HUES6 (cell line): ENCODE measurements around the gene UNC93B1.

ENCODE experiments used
- H3K27ac ChIP-seq: 2 replicates; pipeline ENCODE4 v1.7.0; 2013; ENCODE audit warnings: low read depth, mild to moderate bottlenecking, low read length, inconsistent platforms
- H3K27me3 ChIP-seq: 2 replicates; pipeline ENCODE4 v1.6.1; 2013; ENCODE audit warnings: low read length; ENCODE audit not compliant: control insufficient read depth, insufficient read depth
- H3K36me3 ChIP-seq: 2 replicates; pipeline ENCODE4 v1.6.1; 2013; ENCODE audit warnings: low read length; ENCODE audit not compliant: control insufficient read depth, insufficient read depth
- H3K4me1 ChIP-seq: 2 replicates; pipeline ENCODE4 v1.6.1; 2013; ENCODE audit warnings: low read length; ENCODE audit not compliant: control insufficient read depth, insufficient read depth
- H3K4me3 ChIP-seq: 2 replicates; pipeline ENCODE4 v1.5.1; 2013; ENCODE audit warnings: low read depth, low read length
- H3K9ac ChIP-seq: one replicate; pipeline ENCODE4 v1.6.1; 2013; ENCODE audit warnings: mild to moderate bottlenecking, low read length
- H3K9me3 ChIP-seq: 2 replicates; pipeline ENCODE4 v1.6.1; 2013; ENCODE audit warnings: low read depth, low read length; ENCODE audit not compliant: control insufficient read depth, insufficient read depth

UNC93B1 gene

GRCh38 chr11:68003846-68004550 lies at the start of gene UNC93B1:
UNC93B1 (minus strand) TSS chr11:68004097; CDS start chr11:68004043, 54 bp downstream.
- H3K27ac ChIP-seq = no peak within 1 kb of the TSS
- H3K4me3 ChIP-seq = peak within 1 kb of the TSS; percentile 68
- H3K27me3 ChIP-seq = peaks cover 3% of the 10 kb centered on the region; the same call in 1 of the 2 replicates
- no peaks in the 10 kb centered on the region for H3K36me3 ChIP-seq
- peaks cover 14% of the 10 kb centered on the region for H3K4me1 ChIP-seq
- no peaks in the 10 kb centered on the region for H3K9me3 ChIP-seq
- H3K9ac ChIP-seq = peak within 1 kb of the TSS; percentile 29

- no peak overlapping the region for H3K4me3 ChIP-seq
- no peaks in the 10 kb centered on the region for H3K9me3 ChIP-seq
- no peaks in the 10 kb centered on the region for H3K4me1 ChIP-seq
- H3K27ac ChIP-seq = no peak overlapping the region
- no peaks in the 10 kb centered on the region for H3K27me3 ChIP-seq
- H3K9ac ChIP-seq = no peak overlapping the region
- peaks cover 41% of the 10 kb centered on the region for H3K36me3 ChIP-seq
Observed at GRCh38 chr11:68053117-68053516, 49.2 kb upstream of the UNC93B1 start.

GRCh38 chr11:68052137-68052873 lies 48.4 kb upstream of the UNC93B1 start:
- Histone ChIP-seq H3K9me3 (no peaks in the 10 kb centered on the region), H3K9ac (no peak overlapping the region), H3K4me3 (no peak overlapping the region), H3K27ac (no peak overlapping the region), H3K27me3 (no peaks in the 10 kb centered on the region), H3K4me1 (no peaks in the 10 kb centered on the region), H3K36me3 (peaks cover 33% of the 10 kb centered on the region)

DNA sequence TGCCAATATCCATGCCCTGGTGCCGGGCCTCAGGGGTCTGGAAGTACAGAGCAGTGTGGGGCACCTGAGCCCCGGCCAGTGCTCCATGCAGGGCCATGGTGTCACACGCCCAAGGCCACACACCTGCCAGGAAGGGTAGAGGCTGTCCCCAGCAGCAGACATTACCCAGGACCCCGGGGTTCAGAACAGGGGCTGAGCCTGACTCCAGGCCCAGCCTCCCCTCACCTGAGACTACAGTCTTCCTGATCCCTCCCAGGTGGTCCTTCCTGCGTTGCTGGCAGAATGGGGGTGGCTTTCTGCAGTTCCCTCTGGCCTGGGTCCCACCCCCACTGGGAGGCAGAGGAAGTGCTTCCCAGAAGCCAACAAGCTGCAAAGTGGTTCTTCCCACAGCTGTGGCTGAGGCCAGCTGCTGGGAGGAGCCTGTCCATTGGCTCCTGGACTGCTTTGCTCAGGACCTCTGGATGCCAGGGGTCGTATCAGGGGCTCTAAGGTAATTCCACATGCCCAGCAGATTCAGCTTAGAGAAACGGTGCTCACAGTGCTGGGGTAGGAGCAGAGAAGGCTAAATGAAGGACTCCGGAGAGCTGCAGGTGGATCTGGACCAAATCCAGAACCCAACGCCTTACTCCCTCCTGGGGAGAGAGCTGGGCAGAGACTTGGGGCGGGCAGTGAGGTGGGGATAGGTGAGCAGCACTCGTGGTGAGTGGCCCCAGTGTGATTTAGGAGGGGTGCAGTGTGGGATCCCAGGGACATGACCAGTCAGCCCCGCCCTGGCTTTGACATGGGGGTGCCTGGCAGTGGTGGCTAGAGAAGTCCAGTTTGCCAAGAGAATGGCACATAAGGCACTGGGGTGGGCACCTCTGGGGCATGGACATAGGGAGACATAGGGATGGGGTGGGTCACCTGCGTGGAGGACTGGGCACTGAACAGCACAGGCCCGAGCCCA lies 47.6 kb upstream of the UNC93B1 start:
- Histone ChIP-seq H3K4me3 (no peak overlapping the region), H3K4me1 (no peaks in the 10 kb centered on the region), H3K27ac (no peak overlapping the region), H3K36me3 (peaks cover 33% of the 10 kb centered on the region), H3K9ac (no peak overlapping the region), H3K9me3 (no peaks in the 10 kb centered on the region), H3K27me3 (no peaks in the 10 kb centered on the region)

DNA sequence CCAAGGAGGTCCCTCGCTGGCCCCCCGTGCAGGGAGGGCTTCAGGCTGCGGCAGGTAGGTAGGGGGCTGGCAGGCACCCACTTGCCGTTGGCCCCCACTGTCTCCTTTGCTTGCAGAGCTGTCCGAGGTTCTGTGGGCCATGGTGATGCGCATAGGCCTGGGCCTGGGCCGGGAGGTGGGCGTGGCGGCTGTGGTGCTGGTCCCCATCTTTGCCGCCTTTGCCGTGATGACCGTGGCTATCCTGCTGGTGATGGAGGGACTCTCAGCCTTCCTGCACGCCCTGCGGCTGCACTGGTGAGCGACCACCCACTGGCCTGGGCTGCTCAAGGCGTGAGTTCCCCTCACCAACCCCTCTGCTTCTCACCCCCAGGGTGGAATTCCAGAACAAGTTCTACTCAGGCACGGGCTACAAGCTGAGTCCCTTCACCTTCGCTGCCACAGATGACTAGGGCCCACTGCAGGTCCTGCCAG lies 46.5 kb upstream of the UNC93B1 start:
- Histone ChIP-seq H3K27ac (no peak overlapping the region), H3K9ac (no peak overlapping the region), H3K4me1 (no peaks in the 10 kb centered on the region), H3K9me3 (no peaks in the 10 kb centered on the region), H3K4me3 (no peak overlapping the region), H3K36me3 (peaks cover 39% of the 10 kb centered on the region), H3K27me3 (no peaks in the 10 kb centered on the region)

GRCh38 chr11:68049509-68050370 lies 45.8 kb upstream of the UNC93B1 start:
- no peaks in the 10 kb centered on the region for H3K9me3 ChIP-seq
- H3K9ac ChIP-seq = no peak overlapping the region
- H3K27me3 ChIP-seq = no peaks in the 10 kb centered on the region
- H3K27ac ChIP-seq = no peak overlapping the region
- H3K36me3 ChIP-seq = peaks cover 41% of the 10 kb centered on the region
- no peaks in the 10 kb centered on the region for H3K4me1 ChIP-seq
- H3K4me3 ChIP-seq = no peak overlapping the region

DNA sequence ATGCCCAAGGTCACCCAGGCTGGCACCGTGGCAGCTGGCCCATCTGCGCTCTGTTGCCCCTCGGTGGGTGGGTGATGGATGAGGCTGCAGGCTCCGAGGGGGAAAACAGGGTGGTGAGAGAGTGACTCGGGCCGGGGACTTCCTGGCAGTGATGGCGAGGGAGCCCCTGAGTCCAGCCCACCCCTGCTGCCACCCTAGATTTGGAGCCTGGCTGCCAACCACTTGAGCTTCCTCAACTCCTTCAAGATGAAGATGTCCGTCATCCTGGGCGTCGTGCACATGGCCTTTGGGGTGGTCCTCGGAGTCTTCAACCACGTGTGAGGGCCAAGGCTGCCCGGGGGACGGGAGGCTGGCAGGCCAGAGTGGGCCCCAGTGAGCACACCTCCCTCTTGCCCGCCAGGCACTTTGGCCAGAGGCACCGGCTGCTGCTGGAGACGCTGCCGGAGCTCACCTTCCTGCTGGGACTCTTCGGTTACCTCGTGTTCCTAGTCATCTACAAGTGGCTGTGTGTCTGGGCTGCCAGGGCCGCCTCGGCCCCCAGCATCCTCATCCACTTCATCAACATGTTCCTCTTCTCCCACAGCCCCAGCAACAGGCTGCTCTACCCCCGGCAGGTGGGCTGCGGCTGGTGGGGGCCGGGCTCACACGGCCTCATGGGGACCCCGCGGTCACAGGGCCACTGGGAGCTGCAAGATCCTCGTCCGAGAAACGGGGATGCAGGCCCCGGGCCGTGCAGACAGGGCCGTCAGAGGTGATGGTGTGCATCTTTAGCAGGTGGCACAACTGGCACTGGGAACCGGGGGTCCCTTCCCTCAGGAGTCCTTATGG lies 45.0 kb upstream of the UNC93B1 start:
- H3K36me3 ChIP-seq = peaks cover 35% of the 10 kb centered on the region
- H3K27me3 ChIP-seq = no peaks in the 10 kb centered on the region
- peaks cover 5% of the 10 kb centered on the region; the same call in 1 of the 2 replicates for H3K4me1 ChIP-seq
- H3K9me3 ChIP-seq = no peaks in the 10 kb centered on the region
- no peak overlapping the region for H3K27ac ChIP-seq
- no peak overlapping the region for H3K4me3 ChIP-seq
- H3K9ac ChIP-seq = no peak overlapping the region

DNA sequence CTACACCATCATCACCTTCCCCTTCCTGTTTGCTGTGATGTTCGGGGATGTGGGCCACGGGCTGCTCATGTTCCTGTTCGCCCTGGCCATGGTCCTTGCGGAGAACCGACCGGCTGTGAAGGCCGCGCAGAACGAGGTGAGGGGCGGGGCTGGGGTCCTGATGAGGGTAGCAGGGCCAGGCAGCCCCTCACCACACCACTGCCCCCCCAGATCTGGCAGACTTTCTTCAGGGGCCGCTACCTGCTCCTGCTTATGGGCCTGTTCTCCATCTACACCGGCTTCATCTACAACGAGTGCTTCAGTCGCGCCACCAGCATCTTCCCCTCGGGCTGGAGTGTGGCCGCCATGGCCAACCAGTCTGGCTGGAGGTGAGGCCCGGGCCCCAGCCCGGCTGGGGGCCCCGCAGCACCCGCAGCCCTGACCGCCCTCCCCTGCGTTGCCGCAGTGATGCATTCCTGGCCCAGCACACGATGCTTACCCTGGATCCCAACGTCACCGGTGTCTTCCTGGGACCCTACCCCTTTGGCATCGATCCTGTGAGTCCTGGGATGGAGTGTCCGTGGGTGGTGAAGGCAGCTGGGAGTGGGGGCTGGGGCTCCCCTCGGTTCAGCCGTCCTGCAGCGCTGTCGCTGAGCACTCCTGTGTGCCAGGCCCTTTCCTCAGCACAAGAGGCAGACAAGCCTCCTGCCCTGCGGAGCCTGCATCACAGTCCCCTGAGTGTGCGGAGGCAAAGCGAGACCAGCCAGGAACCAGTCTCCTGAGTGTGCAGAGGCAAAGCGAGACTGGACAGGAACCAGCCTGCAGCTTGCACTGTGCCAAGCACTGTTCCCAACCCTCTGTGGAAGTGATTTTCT lies 43.8 kb upstream of the UNC93B1 start:
- no peak overlapping the region for H3K4me3 ChIP-seq
- H3K9ac ChIP-seq = no peak overlapping the region
- peaks cover 10% of the 10 kb centered on the region; the same call in 1 of the 2 replicates for H3K4me1 ChIP-seq
- H3K9me3 ChIP-seq = no peaks in the 10 kb centered on the region
- H3K36me3 ChIP-seq = peaks cover 23% of the 10 kb centered on the region
- no peak overlapping the region for H3K27ac ChIP-seq
- H3K27me3 ChIP-seq = no peaks in the 10 kb centered on the region

GRCh38 chr11:68044898-68045351 lies 41.0 kb upstream of the UNC93B1 start:
- Histone ChIP-seq H3K9ac (no peak overlapping the region), H3K36me3 (peaks cover 10% of the 10 kb centered on the region), H3K27ac (no peak overlapping the region)

More at GRCh38 chr11:68044898-68045351, 41.0 kb upstream of the UNC93B1 start:
- no peaks in the 10 kb centered on the region for H3K27me3 ChIP-seq
- H3K4me3 ChIP-seq = no peak overlapping the region
- no peaks in the 10 kb centered on the region for H3K9me3 ChIP-seq
- H3K4me1 ChIP-seq = peaks cover 20% of the 10 kb centered on the region
